ENCODE results near the gene ASB6.

Gene ASB6

GRCh38 chr9:129677456-129677855 lies 35.5 kb upstream of the ASB6 start:
- no peak for TF ChIP-seq CTCF (IDR thresholded peaks at IDR 0.05; ENCODE audit: insufficient read depth, low read length, poor library complexity, severe bottlenecking)
- H3K27me3 ChIP-seq (replicated peaks; ENCODE audit: control insufficient read depth, insufficient read depth, low read length): no peaks in the 10 kb centered on the region; the same call in none of the 2 replicates
- no peaks in the 10 kb centered on the region for H3K36me3 ChIP-seq (ENCODE audit: control insufficient read depth, insufficient read depth, low read length)
- no peak overlapping the region for H3K4me3 ChIP-seq (replicated peaks; ENCODE audit: low read depth, low read length)
- DNase-seq (ENCODE audit: extremely low read depth, insufficient read length): no peak

GRCh38 chr9:129676975-129677374 lies 35.0 kb upstream of the ASB6 start:
- Histone ChIP-seq H3K4me3 (replicated peaks; ENCODE audit: low read depth, low read length) (no peak overlapping the region), H3K27me3 (replicated peaks; ENCODE audit: control insufficient read depth, insufficient read depth, low read length) (no peaks in the 10 kb centered on the region; the same call in none of the 2 replicates), H3K36me3 (ENCODE audit: control insufficient read depth, insufficient read depth, low read length) (no peaks in the 10 kb centered on the region)
- DNase-seq (ENCODE audit: extremely low read depth, insufficient read length): no peak
- TF ChIP-seq CTCF (IDR thresholded peaks at IDR 0.05; ENCODE audit: insufficient read depth, low read length, poor library complexity, severe bottlenecking): no peak

GRCh38 chr9:129676287-129676686 lies 34.3 kb upstream of the ASB6 start:
- TF ChIP-seq CTCF (IDR thresholded peaks at IDR 0.05; ENCODE audit: insufficient read depth, low read length, poor library complexity, severe bottlenecking): no peak
- Histone ChIP-seq H3K36me3 (ENCODE audit: control insufficient read depth, insufficient read depth, low read length) (no peaks in the 10 kb centered on the region), H3K4me3 (replicated peaks; ENCODE audit: low read depth, low read length) (no peak overlapping the region), H3K27me3 (replicated peaks; ENCODE audit: control insufficient read depth, insufficient read depth, low read length) (no peaks in the 10 kb centered on the region; the same call in none of the 2 replicates)
- no peak for DNase-seq (ENCODE audit: extremely low read depth, insufficient read length)

- DNase-seq (ENCODE audit: extremely low read depth, insufficient read length): no peak
These were observed 33.7 kb upstream of the ASB6 start for GRCh38 chr9:129675620-129676019.

GRCh38 chr9:129674229-129674628 lies 32.3 kb upstream of the ASB6 start:
- DNase-seq (ENCODE audit: extremely low read depth, insufficient read length): no peak
- Histone ChIP-seq H3K4me3 (replicated peaks; ENCODE audit: low read depth, low read length) (no peak overlapping the region), H3K27me3 (replicated peaks; ENCODE audit: control insufficient read depth, insufficient read depth, low read length) (peaks cover 2% of the 10 kb centered on the region), H3K36me3 (ENCODE audit: control insufficient read depth, insufficient read depth, low read length) (no peaks in the 10 kb centered on the region)
- TF ChIP-seq CTCF (IDR thresholded peaks at IDR 0.05; ENCODE audit: insufficient read depth, low read length, poor library complexity, severe bottlenecking): no peak

More at GRCh38 chr9:129675620-129676019, 33.7 kb upstream of the ASB6 start:
- H3K27me3 ChIP-seq (replicated peaks; ENCODE audit: control insufficient read depth, insufficient read depth, low read length): peaks cover under 1% of the 10 kb centered on the region
- no peaks in the 10 kb centered on the region for H3K36me3 ChIP-seq (ENCODE audit: control insufficient read depth, insufficient read depth, low read length)
- no peak overlapping the region for H3K4me3 ChIP-seq (replicated peaks; ENCODE audit: low read depth, low read length)
- TF ChIP-seq CTCF (IDR thresholded peaks at IDR 0.05; ENCODE audit: insufficient read depth, low read length, poor library complexity, severe bottlenecking): no peak

- H3K27me3 ChIP-seq (replicated peaks; ENCODE audit: control insufficient read depth, insufficient read depth, low read length): peaks cover 2% of the 10 kb centered on the region
- no peak for TF ChIP-seq CTCF (IDR thresholded peaks at IDR 0.05; ENCODE audit: insufficient read depth, low read length, poor library complexity, severe bottlenecking)
- DNase-seq (ENCODE audit: extremely low read depth, insufficient read length): no peak
These were observed 31.7 kb upstream of the ASB6 start for GRCh38 chr9:129673602-129674001.

More at GRCh38 chr9:129673602-129674001, 31.7 kb upstream of the ASB6 start:
- no peaks in the 10 kb centered on the region for H3K36me3 ChIP-seq (ENCODE audit: control insufficient read depth, insufficient read depth, low read length)
- no peak overlapping the region for H3K4me3 ChIP-seq (replicated peaks; ENCODE audit: low read depth, low read length)

All from GM06990 (cell line).